HEK293T (cell line): ENCODE measurements around the gene TAC3.

Experiments
- BHLHE40 ChIP-seq: fragments of 450-650 bp; IDR thresholded peaks from 2 replicates; pipeline ENCODE4 v1.6.1; 2016; ENCODE audit warnings: mild to moderate bottlenecking, moderate library complexity, borderline replicate concordance
- CTBP1 ChIP-seq: fragments of 450-650 bp; IDR thresholded peaks from 2 replicates; pipeline ENCODE4 v1.6.1; 2016; ENCODE audit warnings: borderline replicate concordance
- ELF4 ChIP-seq: fragments of 450-650 bp; IDR thresholded peaks from 2 replicates; pipeline ENCODE4 v1.6.1; 2017; ENCODE audit warnings: antibody characterized with exemption
- FOXK2 ChIP-seq: fragments of 450-650 bp; IDR thresholded peaks from 2 replicates; pipeline ENCODE4 v1.6.1; 2016; ENCODE audit warnings: mild to moderate bottlenecking
- FOXM1 ChIP-seq: fragments of 450-650 bp; IDR thresholded peaks from 2 replicates; pipeline ENCODE4 v1.6.1; 2017; ENCODE audit warnings: mild to moderate bottlenecking, borderline replicate concordance
- HDGF ChIP-seq: fragments of 450-650 bp; IDR thresholded peaks from 2 replicates; pipeline ENCODE4 v1.6.1; 2017; ENCODE audit warnings: antibody characterized with exemption, borderline replicate concordance
- L3MBTL2 ChIP-seq: fragments of 450-650 bp; conservative IDR thresholded peaks from 2 replicates; pipeline ENCODE4 v1.6.1; 2016; ENCODE audit warnings: mild to moderate bottlenecking
- LEF1 ChIP-seq: fragments of 450-650 bp; IDR thresholded peaks from 2 replicates; pipeline ENCODE4 v1.6.1; 2017; ENCODE audit warnings: mild to moderate bottlenecking, borderline replicate concordance
- NFRKB ChIP-seq: fragments of 450-650 bp; IDR thresholded peaks from 2 replicates; pipeline ENCODE4 v1.6.1; 2016; ENCODE audit warnings: mild to moderate bottlenecking, moderate library complexity
- PKNOX1 ChIP-seq: fragments of 450-650 bp; IDR thresholded peaks from 2 replicates; pipeline ENCODE4 v1.6.1; 2016
- SP1 ChIP-seq: fragments of 450-650 bp; IDR thresholded peaks from 2 replicates; pipeline ENCODE4 v1.6.1; 2017
- SUZ12 ChIP-seq: fragments of 450-650 bp; IDR thresholded peaks from 2 replicates; pipeline ENCODE4 v1.6.1; 2016; ENCODE audit warnings: mild to moderate bottlenecking
- TARDBP ChIP-seq: fragments of 450-650 bp; IDR thresholded peaks from 2 replicates; pipeline ENCODE4 v1.6.1; 2016

GRCh38 chr12:57019983-57020719, 3.8 kb upstream of the TAC3 start:
- TF ChIP-seq BHLHE40 (no peak), SP1 (no peak), LEF1 (no peak), ELF4 (no peak), FOXM1 (no peak), SUZ12 (no peak), L3MBTL2 (no peak), CTBP1 (no peak), FOXK2 (no peak), PKNOX1 (no peak), NFRKB (no peak), TARDBP (no peak), HDGF (no peak)
